Measurements from ENCODE around the gene ALDH1L2.
"Not testable (repeated sequence)": the region's sequence is repeated elsewhere in the genome, so short reads cannot be mapped to it uniquely, and the experiment has no call there.

Gene ALDH1L2

GRCh38 chr12:104985206-104985605 lies 99.1 kb downstream of the ALDH1L2 start:
- no peak for DNase-seq (ENCODE audit: low read depth)

- DNase-seq (ENCODE audit: low read depth) = not testable (repeated sequence)
Measured at GRCh38 chr12:104977688-104978087, 106.6 kb downstream of the ALDH1L2 start.

DNA sequence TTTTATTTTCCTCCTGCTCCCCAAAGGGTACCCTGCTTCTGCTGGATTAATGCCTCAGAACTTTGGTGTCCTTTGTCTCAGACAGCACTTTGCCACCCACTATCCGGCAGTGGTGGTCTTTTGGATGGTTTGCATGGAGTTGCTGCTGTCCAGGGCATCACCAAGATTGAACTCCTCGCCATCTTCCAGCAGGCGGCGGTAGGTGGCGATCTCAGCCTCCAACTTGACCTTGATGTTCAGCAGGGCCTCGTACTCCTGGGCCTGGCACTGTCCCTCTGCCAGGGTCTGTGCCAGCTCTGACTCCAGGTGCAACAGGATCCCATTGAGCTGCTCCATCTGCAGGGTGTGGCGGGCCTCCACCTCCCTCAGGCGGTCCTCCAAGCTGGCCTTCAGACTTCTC lies 107.6 kb downstream of the ALDH1L2 start:
- DNase-seq (ENCODE audit: low read depth) = no peak

- DNase-seq (ENCODE audit: low read depth) = no peak
Measured at GRCh38 chr12:104975587-104976343, 108.5 kb downstream of the ALDH1L2 start.

- no peak for DNase-seq (ENCODE audit: low read depth)
Measured at GRCh38 chr12:104974626-104975290, 109.5 kb downstream of the ALDH1L2 start.

DNA sequence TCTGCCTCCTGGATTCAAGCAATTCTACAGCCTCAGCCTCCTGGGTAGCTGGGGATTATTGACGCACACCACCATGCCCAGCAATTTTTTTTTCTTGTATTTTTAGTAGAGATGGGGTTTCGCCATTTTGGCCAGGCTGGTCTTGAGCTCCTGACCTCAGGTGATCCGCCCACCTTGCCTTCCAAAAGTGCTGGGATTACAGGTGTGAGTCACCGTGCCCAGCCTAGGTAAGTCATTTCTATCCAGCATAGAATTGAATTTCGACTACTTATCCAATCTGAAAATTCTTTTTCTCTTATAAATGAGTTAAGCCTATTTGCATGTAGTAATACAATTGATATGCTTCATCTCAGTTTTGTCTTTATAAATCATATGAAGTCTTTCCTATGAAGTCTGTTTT lies 111.0 kb downstream of the ALDH1L2 start:
- no peak for DNase-seq (ENCODE audit: low read depth)

DNA sequence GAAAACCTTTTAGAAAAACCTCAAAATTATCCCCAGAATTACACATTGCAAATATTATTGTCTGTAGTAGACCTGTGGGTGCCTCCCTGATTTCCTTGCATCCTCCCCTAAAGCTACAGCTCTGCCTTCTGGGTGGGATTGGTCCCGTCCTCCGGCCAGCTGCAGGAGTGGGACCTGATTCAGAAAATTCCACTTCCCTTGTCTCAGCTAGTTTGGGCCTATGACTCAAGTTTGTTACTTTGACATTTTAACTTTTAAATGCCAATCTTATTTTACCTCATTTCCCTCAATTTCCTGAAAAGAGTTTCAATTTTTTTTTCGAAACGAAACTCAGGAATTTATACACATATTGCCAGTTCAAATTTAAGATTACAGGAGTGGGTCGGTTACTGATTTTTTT lies 113.0 kb downstream of the ALDH1L2 start:
- DNase-seq (ENCODE audit: low read depth) = no peak
